GM21447 (cell line): Measurements from ENCODE around the gene ERAS.
"Not testable (repeated sequence)": the region's sequence is repeated elsewhere in the genome, so short reads cannot be mapped to it uniquely, and the experiment has no call there.

Source experiments
- ATAC-seq: cut with Tn5 transposase; IDR thresholded peaks from one replicate; pipeline ENCODE4 v1.9.1; 2021; ENCODE audit not compliant: unreplicated experiment

ERAS gene

GRCh38 chrX:48794911-48795515 is 31.3 kb upstream of the ERAS start:
- ATAC-seq: no peak

GRCh38 chrX:48798318-48798717 is 28.0 kb upstream of the ERAS start:
- no peak for ATAC-seq

- no peak for ATAC-seq
These were observed 25.6 kb upstream of the ERAS start for GRCh38 chrX:48800574-48801279.

GRCh38 chrX:48801280-48802088 is 24.8 kb upstream of the ERAS start, which contains the start of gene HDAC6:
TSS of gene HDAC6 (plus strand) at chrX:48802067. CDS start at chrX:48802693, 626 bp downstream.
- peak; percentile 91 for ATAC-seq

- ATAC-seq: peak; percentile 44
These were observed 24.0 kb upstream of the ERAS start for GRCh38 chrX:48802089-48802904.

GRCh38 chrX:48802905-48803200 is 23.5 kb upstream of the ERAS start:
- ATAC-seq: no peak

GRCh38 chrX:48806081-48806480 is 20.2 kb upstream of the ERAS start:
- ATAC-seq: no peak

- no peak for ATAC-seq
These were observed 12.7 kb upstream of the ERAS start for GRCh38 chrX:48813644-48814043.

- ATAC-seq: no peak
These were observed 11.6 kb upstream of the ERAS start for GRCh38 chrX:48814722-48815121.

- no peak for ATAC-seq
These were observed 11.0 kb upstream of the ERAS start for GRCh38 chrX:48815266-48815665.

GRCh38 chrX:48816014-48816810 is 10.1 kb upstream of the ERAS start:
- no peak for ATAC-seq

- ATAC-seq: no peak
These were observed 8.2 kb upstream of the ERAS start for GRCh38 chrX:48818098-48818497.

- no peak for ATAC-seq
These were observed 7.4 kb upstream of the ERAS start for GRCh38 chrX:48818866-48819265.

GRCh38 chrX:48819394-48819793 is 6.9 kb upstream of the ERAS start:
- not testable (repeated sequence) for ATAC-seq

GRCh38 chrX:48823053-48823452 is 3.3 kb upstream of the ERAS start:
- ATAC-seq: no peak

GRCh38 chrX:48824066-48824465 is 2.2 kb upstream of the ERAS start:
- no peak for ATAC-seq

- no peak for ATAC-seq
These were observed 752 bp downstream of the ERAS start for GRCh38 chrX:48826876-48827653.

- no peak for ATAC-seq
These were observed 1.3 kb downstream of the ERAS start for GRCh38 chrX:48827654-48827968.

- no peak for ATAC-seq
These were observed 2.9 kb downstream of the ERAS start for GRCh38 chrX:48829016-48829735.
